Measurements from ENCODE around the gene DOCK11. TPM values are rescaled to one million over a fixed set of nuclear protein-coding genes. Genes with fewer than 3 reads are reported as not detected.
"Not testable (repeated sequence)": the region's sequence is repeated elsewhere in the genome, so short reads cannot be mapped to it uniquely, and the experiment has no call there.

DOCK11 gene
- total RNA-seq, 6 experiments from 2014 or later: 1.1 to 4.4 (median 3.2) TPM

DNA sequence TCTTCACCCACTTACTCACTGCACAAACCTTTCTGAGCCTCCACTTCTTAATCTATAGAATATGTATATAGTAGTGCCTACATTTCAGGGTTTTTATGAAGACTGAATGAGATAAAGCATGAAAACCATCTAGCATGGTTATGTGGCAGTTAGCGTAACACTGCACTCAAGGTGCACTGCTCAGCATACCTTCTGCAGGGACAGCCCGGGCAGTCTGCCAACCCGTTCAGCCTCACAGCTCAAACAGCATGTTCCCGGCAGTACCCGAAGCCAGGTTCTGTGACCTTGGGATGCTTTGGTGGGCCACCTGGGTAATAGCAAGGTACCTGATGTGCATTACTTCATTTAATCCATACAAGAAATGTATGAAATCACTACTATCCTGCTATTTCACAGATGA is 81.4 kb downstream of the DOCK11 start:
- 50% methylated on average over 3 of the region's 5 CpGs for WGBS (ENCODE audit: insufficient coverage, low coverage, low lambda C conversion rate, missing lambda C conversion rate)
- peak; percentile 72 to 86 (median 80) for ATAC-seq

GRCh38 chrX:118579417-118579816 is 83.8 kb downstream of the DOCK11 start:
- Histone ChIP-seq H3K27ac (no peak overlapping the region), H3K4me1 (no peaks in the 10 kb centered on the region), H3K36me3 (no peaks in the 10 kb centered on the region), H3K27me3 (no peaks in the 10 kb centered on the region), H3K9me3 (no peaks in the 10 kb centered on the region), H3K4me3 (no peak overlapping the region)
- 20% methylated on average over 1 of the region's 1 CpG for WGBS (ENCODE audit: insufficient coverage, low coverage, low lambda C conversion rate, missing lambda C conversion rate)
- ATAC-seq: no peak
- intact Hi-C loops (cut with DNase I): no loop called here
- no peak for DNase-seq
- no peak for TF ChIP-seq POLR2A (IDR thresholded peaks at IDR 0.05)
- TF ChIP-seq, protein P1, sequence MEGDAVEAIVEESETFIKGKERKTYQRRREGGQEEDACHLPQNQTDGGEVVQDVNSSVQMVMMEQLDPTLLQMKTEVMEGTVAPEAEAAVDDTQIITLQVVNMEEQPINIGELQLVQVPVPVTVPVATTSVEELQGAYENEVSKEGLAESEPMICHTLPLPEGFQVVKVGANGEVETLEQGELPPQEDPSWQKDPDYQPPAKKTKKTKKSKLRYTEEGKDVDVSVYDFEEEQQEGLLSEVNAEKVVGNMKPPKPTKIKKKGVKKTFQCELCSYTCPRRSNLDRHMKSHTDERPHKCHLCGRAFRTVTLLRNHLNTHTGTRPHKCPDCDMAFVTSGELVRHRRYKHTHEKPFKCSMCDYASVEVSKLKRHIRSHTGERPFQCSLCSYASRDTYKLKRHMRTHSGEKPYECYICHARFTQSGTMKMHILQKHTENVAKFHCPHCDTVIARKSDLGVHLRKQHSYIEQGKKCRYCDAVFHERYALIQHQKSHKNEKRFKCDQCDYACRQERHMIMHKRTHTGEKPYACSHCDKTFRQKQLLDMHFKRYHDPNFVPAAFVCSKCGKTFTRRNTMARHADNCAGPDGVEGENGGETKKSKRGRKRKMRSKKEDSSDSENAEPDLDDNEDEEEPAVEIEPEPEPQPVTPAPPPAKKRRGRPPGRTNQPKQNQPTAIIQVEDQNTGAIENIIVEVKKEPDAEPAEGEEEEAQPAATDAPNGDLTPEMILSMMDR (IDR thresholded peaks at IDR 0.05): no peak

More for the DNA sequence above, 81.4 kb downstream of the DOCK11 start:
- no peak overlapping the region for H3K27ac ChIP-seq
- TF ChIP-seq POLR2A (IDR thresholded peaks at IDR 0.05): no peak
- TF ChIP-seq, protein P1 (IDR thresholded peaks at IDR 0.05): no peak
- no peaks in the 10 kb centered on the region for H3K4me1 ChIP-seq
- intact Hi-C loops (cut with DNase I): no loop called here
- H3K4me3 ChIP-seq: no peak overlapping the region
- H3K9me3 ChIP-seq: no peaks in the 10 kb centered on the region
- peak; percentile 59 to 68 (median 66) for DNase-seq
- H3K27me3 ChIP-seq: no peaks in the 10 kb centered on the region
- no peaks in the 10 kb centered on the region for H3K36me3 ChIP-seq

- H3K27me3 ChIP-seq; DNase-seq; H3K4me3 ChIP-seq; H3K36me3 ChIP-seq; H3K4me1 ChIP-seq; ATAC-seq; H3K27ac ChIP-seq; H3K9me3 ChIP-seq; intact Hi-C loops (cut with DNase I): not testable (repeated sequence)
- 96% methylated on average over 3 of the region's 3 CpGs for WGBS (ENCODE audit: insufficient coverage, low coverage, low lambda C conversion rate, missing lambda C conversion rate)
Measured at GRCh38 chrX:118582926-118583325, 87.3 kb downstream of the DOCK11 start.

- WGBS (ENCODE audit: insufficient coverage, low coverage, low lambda C conversion rate, missing lambda C conversion rate): 94% methylated on average over 4 of the region's 4 CpGs
- TF ChIP-seq, protein P1 (IDR thresholded peaks at IDR 0.05): no peak
- TF ChIP-seq POLR2A (IDR thresholded peaks at IDR 0.05): no peak
- Histone ChIP-seq H3K27me3 (no peaks in the 10 kb centered on the region), H3K4me1 (no peaks in the 10 kb centered on the region), H3K9me3 (no peaks in the 10 kb centered on the region), H3K27ac (no peak overlapping the region), H3K4me3 (no peak overlapping the region), H3K36me3 (no peaks in the 10 kb centered on the region)
- intact Hi-C loops (cut with DNase I): no loop called here
- DNase-seq (no peak), ATAC-seq (no peak)
Measured at GRCh38 chrX:118583781-118584180, 88.2 kb downstream of the DOCK11 start.

DNA sequence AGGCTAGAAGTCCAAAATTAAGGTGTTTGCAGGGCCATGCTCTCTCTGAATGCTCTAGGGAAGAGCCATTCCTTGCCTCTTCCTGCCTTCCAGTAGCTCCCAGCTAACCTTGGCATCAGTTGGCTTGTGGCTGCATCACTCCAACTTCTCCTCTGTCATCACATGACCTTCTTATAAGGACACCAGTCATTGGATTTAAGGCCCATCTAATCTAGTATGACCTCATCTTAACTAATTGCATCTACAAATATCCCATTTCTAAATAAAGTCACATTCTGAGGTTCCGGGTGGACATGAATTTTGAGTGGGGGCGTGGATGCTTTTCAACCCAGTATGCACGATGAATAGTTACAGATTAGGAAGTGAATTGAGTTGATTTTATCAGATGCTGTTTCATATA is 89.7 kb downstream of the DOCK11 start:
- ATAC-seq (no peak), DNase-seq (no peak)
- H3K27ac ChIP-seq: no peak overlapping the region
- no peaks in the 10 kb centered on the region for H3K27me3 ChIP-seq
- H3K9me3 ChIP-seq: no peaks in the 10 kb centered on the region
- 78% methylated on average over 3 of the region's 3 CpGs for WGBS (ENCODE audit: insufficient coverage, low coverage, low lambda C conversion rate, missing lambda C conversion rate)
- H3K4me1 ChIP-seq: no peaks in the 10 kb centered on the region
- TF ChIP-seq POLR2A (IDR thresholded peaks at IDR 0.05): no peak
- TF ChIP-seq, protein P1 (IDR thresholded peaks at IDR 0.05): no peak
- intact Hi-C loops (cut with DNase I): no loop called here
- no peak overlapping the region for H3K4me3 ChIP-seq
- no peaks in the 10 kb centered on the region for H3K36me3 ChIP-seq

- H3K27me3 ChIP-seq; H3K4me1 ChIP-seq; DNase-seq; ATAC-seq; H3K27ac ChIP-seq; intact Hi-C loops (cut with DNase I); H3K9me3 ChIP-seq; H3K4me3 ChIP-seq; H3K36me3 ChIP-seq: not testable (repeated sequence)
- WGBS (ENCODE audit: insufficient coverage, low coverage, low lambda C conversion rate, missing lambda C conversion rate): 31% methylated on average over 7 of the region's 7 CpGs
Measured at GRCh38 chrX:118586206-118586605, 90.6 kb downstream of the DOCK11 start.
